Gastrocnemius medialis (tissue), 4 donors: ENCODE data around the gene FFAR1. TPM values are rescaled to one million over a fixed set of nuclear protein-coding genes. Genes with fewer than 3 reads are reported as not detected.

Experiments
- ATAC-seq, 2 donors: fragments of 150-250 bp; one replicate each; pipeline ENCODE4 v1.9.1; 2016
- DNase-seq, 2 donors: peaks; one replicate each; pipeline ENCODE4 v3.0.0-alpha.2; 2019
- H3K27ac ChIP-seq, 4 donors: fragments of 200-600 bp; sonication (generic); 1 replicate in 1 of 4; 2 replicates in 3 of 4; pipeline ENCODE4 v1.5.1; 2016 to 2018; ENCODE audit warnings: mild to moderate bottlenecking in 2 of 4, moderate library complexity in 1 of 4
- H3K27me3 ChIP-seq, 3 donors: fragments of 200-600 bp; sonication (generic) in 2 of 3; 1 replicate in 1 of 3; 2 replicates in 2 of 3; pipeline versions ENCODE4 v1.5.1 to v1.6.0; 2016 to 2019; ENCODE audit warnings: mild to moderate bottlenecking in 1 of 3, moderate library complexity in 1 of 3
- H3K36me3 ChIP-seq, 2 donors: fragments of 200-600 bp; sonication (generic) in 1 of 2; one replicate each; pipeline ENCODE4 v1.5.1; 2017 to 2018
- H3K4me1 ChIP-seq, 2 donors: fragments of 200-600 bp; sonication (generic) in 1 of 2; one replicate each; pipeline ENCODE4 v1.5.1; 2016 to 2017; ENCODE audit warnings: mild to moderate bottlenecking in 2 of 2
- H3K4me3 ChIP-seq, 4 donors: fragments of 200-600 bp; sonication (generic) in 3 of 4; 1 replicate in 1 of 4; 2 replicates in 3 of 4; pipeline ENCODE4 v1.5.1; 2016 to 2019; ENCODE audit warnings: mild to moderate bottlenecking in 2 of 4
- H3K9me3 ChIP-seq, 3 donors: fragments of 200-600 bp; sonication (generic) in 2 of 3; 1 replicate in 1 of 3; 2 replicates in 2 of 3; pipeline ENCODE4 v1.5.1; 2016 to 2019
- CTCF ChIP-seq, 5 experiments: fragments of 450-650 bp in 3 of 5; fragments of 200-600 bp in 2 of 5; sonication (generic) in 2 of 5; IDR thresholded peaks in 4 of 5; conservative IDR thresholded peaks in 1 of 5; 1 replicate in 4 of 5; 2 replicates in 1 of 5; pipeline ENCODE4 v1.5.1; 2016 to 2019; ENCODE audit warnings: antibody characterized with exemption in 5 of 5, mild to moderate bottlenecking in 3 of 5, moderate library complexity in 3 of 5
- POLR2A ChIP-seq, 2 donors: fragments of 450-650 bp; IDR thresholded peaks; one replicate each; pipeline ENCODE4 v1.6.1; 2017; ENCODE audit warnings: antibody characterized with exemption in 2 of 2, mild to moderate bottlenecking in 2 of 2, moderate library complexity in 2 of 2
- in situ Hi-C, 4 donors: fragments of 200-750 bp; cut with MboI; loops; one replicate each; pipeline versions ENCODE4 v1.15.0 to v1.8.0; 2017; ENCODE audit warnings: low sequenced_read_pairs in 4 of 4
- intact Hi-C: fragments of 100-400 bp; cut with DNase I; formaldehyde crosslinking; loops from one replicate; pipeline ENCODE4 v1.15.1; 2023; ENCODE audit warnings: low total_unique reads
- total RNA-seq, 4 donors: library from RNA; depleted of rRNA; stranded (reverse); fragments of >200 nt; gene quantifications; one replicate each; pipeline versions ENCODE4 v1.1.0 to v1.2.3, GENCODE V29; 2016

FFAR1 gene
- total RNA-seq, 4 donors from 2014 or later: not detected

GRCh38 chr19:35360880-35361420, 13.2 kb downstream of the FFAR1 start:
- Histone ChIP-seq H3K4me1 (no peaks in the 10 kb centered on the region), H3K4me3 (no peak overlapping the region), H3K27ac (no peak overlapping the region), H3K27me3 (no peaks in the 10 kb centered on the region), H3K9me3 (no peaks in the 10 kb centered on the region), H3K36me3 (no peaks in the 10 kb centered on the region)
- in situ Hi-C loops: no loop called here
- DNase-seq: no peak
- no peak for TF ChIP-seq POLR2A (IDR thresholded peaks at IDR 0.05)
- TF ChIP-seq CTCF (IDR thresholded peaks at IDR 0.05 in 4 of 5, conservative IDR thresholded peaks at IDR 0.05 in 1 of 5): no peak
- intact Hi-C loops: no loop called here
- no peak for ATAC-seq

GRCh38 chr19:35362261-35363000, 14.7 kb downstream of the FFAR1 start:
- in situ Hi-C loops (no loop called here), intact Hi-C loops (no loop called here)
- ATAC-seq (no peak), DNase-seq (no peak)
- Histone ChIP-seq H3K9me3 (no peaks in the 10 kb centered on the region), H3K4me1 (no peaks in the 10 kb centered on the region), H3K36me3 (no peaks in the 10 kb centered on the region), H3K27me3 (no peaks in the 10 kb centered on the region), H3K27ac (no peak overlapping the region), H3K4me3 (no peak overlapping the region)
- no peak for TF ChIP-seq CTCF (IDR thresholded peaks at IDR 0.05 in 4 of 5, conservative IDR thresholded peaks at IDR 0.05 in 1 of 5)

- H3K27me3 ChIP-seq: no peaks in the 10 kb centered on the region
- DNase-seq: no peak
- no peaks in the 10 kb centered on the region for H3K36me3 ChIP-seq
- H3K27ac ChIP-seq: no peak overlapping the region
- no peak for ATAC-seq
- in situ Hi-C loops: no loop called here
- H3K9me3 ChIP-seq: no peaks in the 10 kb centered on the region
- TF ChIP-seq POLR2A (IDR thresholded peaks at IDR 0.05) (no peak), CTCF (IDR thresholded peaks at IDR 0.05 in 4 of 5, conservative IDR thresholded peaks at IDR 0.05 in 1 of 5) (no peak)
- H3K4me1 ChIP-seq: no peaks in the 10 kb centered on the region
- no peak overlapping the region for H3K4me3 ChIP-seq
- intact Hi-C loops: no loop called here
These were observed 15.4 kb downstream of the FFAR1 start for GRCh38 chr19:35363001-35363590.

- no peaks in the 10 kb centered on the region for H3K9me3 ChIP-seq
- H3K27ac ChIP-seq: no peak overlapping the region
- TF ChIP-seq CTCF (IDR thresholded peaks at IDR 0.05 in 4 of 5, conservative IDR thresholded peaks at IDR 0.05 in 1 of 5) (no peak), POLR2A (IDR thresholded peaks at IDR 0.05) (no peak)
- H3K4me1 ChIP-seq: no peaks in the 10 kb centered on the region
- intact Hi-C loops (no loop called here), in situ Hi-C loops (no loop called here)
- DNase-seq: no peak
- no peak overlapping the region for H3K4me3 ChIP-seq
- H3K27me3 ChIP-seq: peaks cover 0 to 1% (median 0%) of the 10 kb centered on the region in 3 donors
- no peaks in the 10 kb centered on the region for H3K36me3 ChIP-seq
- no peak for ATAC-seq
These were observed 16.2 kb downstream of the FFAR1 start for GRCh38 chr19:35363711-35364425.
